Measurements from ENCODE around the gene SETD7. TPM values are rescaled to one million over a fixed set of nuclear protein-coding genes. Genes with fewer than 3 reads are reported as not detected.

Gene SETD7
- total RNA-seq, 1 experiment from 2014 or later, result 52.8 TPM

DNA sequence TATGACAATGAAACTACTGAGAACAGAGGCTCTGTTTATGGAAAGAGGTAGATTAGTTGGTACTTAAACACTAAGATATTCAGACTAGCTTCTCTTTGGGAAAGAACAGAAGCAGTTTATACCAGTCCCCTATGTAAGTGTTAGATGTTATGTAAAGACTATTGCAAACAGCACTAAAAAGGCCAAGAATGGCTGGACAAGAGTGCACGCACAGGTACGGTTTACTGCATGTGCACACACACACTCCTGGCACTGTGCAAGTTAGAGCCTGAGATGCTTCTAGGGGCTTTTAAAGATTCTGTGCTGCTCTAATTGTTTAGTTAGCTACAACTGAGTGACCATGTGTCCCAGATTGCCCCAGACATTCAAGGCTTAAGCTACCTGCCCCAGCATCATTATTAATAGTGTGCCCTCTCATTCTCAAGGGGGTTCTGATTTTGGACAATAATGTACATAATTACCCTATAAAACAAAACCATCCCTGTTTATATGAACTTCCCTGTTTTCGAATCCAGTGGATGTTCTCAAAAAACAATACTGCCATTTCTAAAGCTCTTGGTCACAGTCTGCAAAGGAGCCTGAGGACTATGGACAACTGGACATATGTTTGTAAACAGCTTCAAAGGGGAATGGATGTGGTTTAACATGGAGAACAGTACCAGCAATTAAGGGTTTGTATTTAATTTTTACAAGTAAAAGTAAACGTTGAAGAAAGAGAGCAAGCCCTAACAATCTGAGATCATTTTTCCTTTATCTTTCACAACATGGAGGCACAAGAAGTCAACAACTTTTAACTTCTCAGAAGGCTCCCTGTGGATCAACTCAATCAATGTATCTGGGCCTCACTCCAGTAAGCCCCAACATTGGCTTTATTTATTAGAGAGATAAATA, 2.0 kb downstream of the SETD7 start:
- DNase-seq (ENCODE audit: low spot score), result no peak
- Histone ChIP-seq H3K27ac (ENCODE audit: low read depth, low read length, poor library complexity, severe bottlenecking) (peak overlapping the region; percentile 98), H3K4me3 (ENCODE audit: low read depth, low read length, poor library complexity, severe bottlenecking) (peak overlapping the region; percentile 88), H3K27me3 (replicated peaks; ENCODE audit: insufficient read depth, low read depth, low read length, poor library complexity) (no peaks in the 10 kb centered on the region), H3K9me3 (ENCODE audit: low read depth, low read length, poor library complexity, severe bottlenecking) (no peaks in the 10 kb centered on the region), H3K36me3 (ENCODE audit: insufficient read depth, low read length, poor library complexity, severe bottlenecking) (no peaks in the 10 kb centered on the region), H3K4me1 (ENCODE audit: insufficient read depth, low read length, poor library complexity, severe bottlenecking) (peaks cover 74% of the 10 kb centered on the region)
- no TSS peak for BruUV-seq (replicated peaks)
- TF ChIP-seq, protein P1, sequence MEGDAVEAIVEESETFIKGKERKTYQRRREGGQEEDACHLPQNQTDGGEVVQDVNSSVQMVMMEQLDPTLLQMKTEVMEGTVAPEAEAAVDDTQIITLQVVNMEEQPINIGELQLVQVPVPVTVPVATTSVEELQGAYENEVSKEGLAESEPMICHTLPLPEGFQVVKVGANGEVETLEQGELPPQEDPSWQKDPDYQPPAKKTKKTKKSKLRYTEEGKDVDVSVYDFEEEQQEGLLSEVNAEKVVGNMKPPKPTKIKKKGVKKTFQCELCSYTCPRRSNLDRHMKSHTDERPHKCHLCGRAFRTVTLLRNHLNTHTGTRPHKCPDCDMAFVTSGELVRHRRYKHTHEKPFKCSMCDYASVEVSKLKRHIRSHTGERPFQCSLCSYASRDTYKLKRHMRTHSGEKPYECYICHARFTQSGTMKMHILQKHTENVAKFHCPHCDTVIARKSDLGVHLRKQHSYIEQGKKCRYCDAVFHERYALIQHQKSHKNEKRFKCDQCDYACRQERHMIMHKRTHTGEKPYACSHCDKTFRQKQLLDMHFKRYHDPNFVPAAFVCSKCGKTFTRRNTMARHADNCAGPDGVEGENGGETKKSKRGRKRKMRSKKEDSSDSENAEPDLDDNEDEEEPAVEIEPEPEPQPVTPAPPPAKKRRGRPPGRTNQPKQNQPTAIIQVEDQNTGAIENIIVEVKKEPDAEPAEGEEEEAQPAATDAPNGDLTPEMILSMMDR (conservative IDR thresholded peaks at IDR 0.05; ENCODE audit: low read depth, low read length), result no peak
- no peak for TF ChIP-seq EZH2 (IDR thresholded peaks at IDR 0.05; ENCODE audit: borderline replicate concordance, low read depth, low read length, poor library complexity, severe bottlenecking)
- intact Hi-C loops (cut with micrococcal nuclease; ENCODE audit: unreplicated experiment), result loop anchor here (10.0 kb wide), 1 partner anchor 59 kb away; no protein-coding TSS in a partner anchor
- POLR2A ChIA-PET (ENCODE audit: low non-redundant PET), result interaction anchor here (0.6 kb wide), 1 partner anchor 1311 kb away, joined by 3 read pairs; no protein-coding TSS in a partner anchor
- CTCF ChIA-PET, result no interaction called here

DNA sequence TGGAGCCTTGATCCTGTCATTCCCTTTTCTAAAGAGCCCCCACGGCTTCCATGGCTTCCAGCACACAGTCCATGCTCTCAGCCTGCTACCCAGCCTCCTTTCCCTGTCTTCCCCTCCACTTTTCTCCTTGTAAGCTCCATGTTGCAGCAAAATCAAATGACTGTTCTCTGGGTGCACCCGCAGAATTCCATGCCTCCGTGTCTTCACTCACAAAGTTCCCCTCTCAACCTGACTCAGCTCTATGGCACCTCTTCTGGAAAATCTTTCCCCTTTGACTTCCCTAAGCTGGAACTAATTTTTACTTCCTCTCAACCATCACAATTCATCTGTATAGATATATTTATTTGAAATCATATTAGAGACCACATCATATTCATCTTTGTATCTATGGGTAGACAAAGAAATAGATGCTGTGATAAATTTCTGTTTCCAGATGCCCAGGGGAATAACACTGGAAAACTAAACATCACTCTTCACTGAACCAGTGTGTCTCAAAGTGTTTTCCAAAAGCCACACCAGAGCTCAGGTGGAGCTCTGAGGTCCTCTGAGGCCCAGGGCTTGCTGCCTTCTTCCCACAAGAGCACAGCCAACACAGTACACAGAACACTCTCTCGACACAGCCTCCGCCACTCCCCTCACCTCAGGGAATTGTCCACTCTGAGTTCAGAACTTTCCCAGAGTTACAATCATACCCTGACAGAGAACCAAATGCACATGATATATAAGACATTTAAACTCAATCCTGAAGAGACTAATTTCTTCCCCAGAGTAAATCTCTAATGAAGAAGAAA, 3.3 kb downstream of the SETD7 start:
- TF ChIP-seq, protein P1 (conservative IDR thresholded peaks at IDR 0.05; ENCODE audit: low read depth, low read length), result no peak
- TF ChIP-seq EZH2 (IDR thresholded peaks at IDR 0.05; ENCODE audit: borderline replicate concordance, low read depth, low read length, poor library complexity, severe bottlenecking), result no peak
- Histone ChIP-seq H3K4me1 (ENCODE audit: insufficient read depth, low read length, poor library complexity, severe bottlenecking) (peaks cover 69% of the 10 kb centered on the region), H3K27me3 (replicated peaks; ENCODE audit: insufficient read depth, low read depth, low read length, poor library complexity) (no peaks in the 10 kb centered on the region), H3K9me3 (ENCODE audit: low read depth, low read length, poor library complexity, severe bottlenecking) (no peaks in the 10 kb centered on the region), H3K27ac (ENCODE audit: low read depth, low read length, poor library complexity, severe bottlenecking) (peak overlapping the region; percentile 69), H3K4me3 (ENCODE audit: low read depth, low read length, poor library complexity, severe bottlenecking) (peak overlapping the region; percentile 88), H3K36me3 (ENCODE audit: insufficient read depth, low read length, poor library complexity, severe bottlenecking) (no peaks in the 10 kb centered on the region)
- no TSS peak for BruUV-seq (replicated peaks)
- no peak for DNase-seq (ENCODE audit: low spot score)
- ChIA-PET POLR2A (ENCODE audit: low non-redundant PET) (no interaction called here), CTCF (no interaction called here)
- intact Hi-C loops (cut with micrococcal nuclease; ENCODE audit: unreplicated experiment), result loop anchor here (10.0 kb wide), 1 partner anchor 58 kb away; no protein-coding TSS in a partner anchor

DNA sequence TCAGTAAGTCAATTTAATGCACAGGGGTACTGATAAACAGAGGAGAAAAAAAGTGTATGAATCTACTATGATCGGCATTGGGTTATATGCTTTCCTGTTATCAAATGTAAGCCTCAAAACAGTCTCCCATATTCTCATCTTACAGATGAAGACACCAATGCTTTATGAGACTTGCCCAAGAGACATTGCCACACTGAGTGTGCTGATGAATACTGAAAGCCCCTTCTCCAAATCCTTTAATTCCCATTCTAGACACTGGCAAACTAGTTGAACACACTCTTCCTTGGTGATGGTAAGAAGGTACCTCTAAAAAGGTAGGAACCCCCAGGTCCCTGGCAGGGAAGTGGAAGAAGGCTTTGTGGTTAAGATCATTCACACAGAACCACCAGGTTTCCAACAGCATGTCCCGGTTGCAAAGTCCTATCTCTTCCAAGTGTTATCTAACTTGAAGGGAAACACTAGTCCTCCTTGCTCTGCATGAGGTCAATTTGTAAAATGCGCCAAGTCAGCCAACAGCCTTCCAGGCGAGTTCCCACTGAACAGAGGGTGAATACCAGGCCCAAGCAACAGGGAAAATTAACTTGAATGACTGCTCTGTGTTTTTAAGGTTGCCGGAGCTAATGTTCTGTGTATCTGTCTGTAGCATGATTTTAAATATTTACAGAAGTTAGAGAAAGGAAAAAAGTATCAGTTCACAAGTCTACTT, 5.1 kb downstream of the SETD7 start:
- intact Hi-C loops (cut with micrococcal nuclease; ENCODE audit: unreplicated experiment), result loop anchor here (10.0 kb wide), 1 partner anchor 56 kb away; no protein-coding TSS in a partner anchor
- ChIA-PET CTCF (no interaction called here), POLR2A (ENCODE audit: low non-redundant PET) (no interaction called here)
- DNase-seq (ENCODE audit: low spot score), result peak; percentile 75
- Histone ChIP-seq H3K27me3 (replicated peaks; ENCODE audit: insufficient read depth, low read depth, low read length, poor library complexity) (no peaks in the 10 kb centered on the region), H3K9me3 (ENCODE audit: low read depth, low read length, poor library complexity, severe bottlenecking) (no peaks in the 10 kb centered on the region), H3K4me1 (ENCODE audit: insufficient read depth, low read length, poor library complexity, severe bottlenecking) (peaks cover 65% of the 10 kb centered on the region), H3K36me3 (ENCODE audit: insufficient read depth, low read length, poor library complexity, severe bottlenecking) (peaks cover 7% of the 10 kb centered on the region), H3K4me3 (ENCODE audit: low read depth, low read length, poor library complexity, severe bottlenecking) (peak overlapping the region; percentile 22), H3K27ac (ENCODE audit: low read depth, low read length, poor library complexity, severe bottlenecking) (peak overlapping the region; percentile 77)
- TF ChIP-seq, protein P1 (conservative IDR thresholded peaks at IDR 0.05; ENCODE audit: low read depth, low read length), result no peak
- no peak for TF ChIP-seq EZH2 (IDR thresholded peaks at IDR 0.05; ENCODE audit: borderline replicate concordance, low read depth, low read length, poor library complexity, severe bottlenecking)
- no TSS peak for BruUV-seq (replicated peaks)

Measured in A673 (cell line).